Panc1 (cell line): ENCODE results near the gene L3MBTL2. TPM values are rescaled to one million over a fixed set of nuclear protein-coding genes. Genes with fewer than 3 reads are reported as not detected.
"Not testable (repeated sequence)": the region's sequence is repeated elsewhere in the genome, so short reads cannot be mapped to it uniquely, and the experiment has no call there.

Source experiments
- ATAC-seq: fragments of 200-7000 bp; cut with Tn5 transposase; 2 replicates; pipeline ENCODE4 v1.9.1; 2020; ENCODE audit warnings: mild to moderate bottlenecking, moderate library complexity
- BruUV-seq: library from RNA; stranded (reverse); fragments of 400-500 nt; replicated peaks from 2 replicates; lab custom pipeline; 2021; lab: Mats Ljungman, UMichigan
- CTCF ChIA-PET: fragments of 300-600 bp; sonication (Branson Sonifier 250); formaldehyde crosslinking; loops from one replicate; lab custom pipeline; 2022; ENCODE audit warnings: antibody characterized with exemption; lab: Charles Lee
- POLR2A ChIA-PET: fragments of 300-600 bp; sonication (Branson Sonifier 250); formaldehyde crosslinking; loops from one replicate; lab custom pipeline; 2022; ENCODE audit warnings: antibody characterized with exemption; lab: Charles Lee
- DNase-seq: peaks from one replicate; pipeline ENCODE4 v3.0.0-alpha.2; 2010; ENCODE audit warnings: low read depth, low spot score
- H3K27ac ChIP-seq: 2 replicates; pipeline ENCODE4 v1.5.1; 2011; ENCODE audit warnings: mild to moderate bottlenecking, low read length, inconsistent platforms
- H3K27me3 ChIP-seq: fragments of 200-500 bp; sonication (Bioruptor generic); 2 replicates; pipeline ENCODE4 v1.6.0; 2014; ENCODE audit warnings: low read length, inconsistent platforms; ENCODE audit not compliant: control insufficient read depth, insufficient read depth
- H3K36me3 ChIP-seq: fragments of 200-500 bp; sonication (Bioruptor generic); 2 replicates; pipeline ENCODE4 v1.5.1; 2014; ENCODE audit warnings: inconsistent platforms, mild to moderate bottlenecking, low read length, moderate library complexity; ENCODE audit not compliant: control insufficient read depth, insufficient read depth
- H3K4me1 ChIP-seq: 2 replicates; pipeline ENCODE4 v1.5.1; 2011; ENCODE audit warnings: inconsistent platforms, mild to moderate bottlenecking, low read length, moderate library complexity; ENCODE audit not compliant: control insufficient read depth, insufficient read depth
- H3K4me3 ChIP-seq, 2 experiments: 2 replicates each; pipeline ENCODE4 v1.5.1; 2011 to 2012; ENCODE audit warnings: low read depth in 2 of 2, low read length in 2 of 2, mild to moderate bottlenecking in 2 of 2, inconsistent platforms in 1 of 2, moderate library complexity in 1 of 2
- H3K9me3 ChIP-seq: fragments of 200-500 bp; sonication (Bioruptor generic); 2 replicates; pipeline ENCODE4 v1.5.1; 2014; ENCODE audit warnings: low read depth, mild to moderate bottlenecking, inconsistent platforms, low read length, moderate library complexity; ENCODE audit not compliant: control insufficient read depth, insufficient read depth
- POLR2AphosphoS5 ChIP-seq: IDR thresholded peaks from 2 replicates; pipeline ENCODE4 v1.6.1; 2012; ENCODE audit warnings: mild to moderate bottlenecking, low read depth, low read length, moderate library complexity
- SIN3A ChIP-seq: IDR thresholded peaks from 2 replicates; pipeline ENCODE4 v1.6.1; 2012; ENCODE audit warnings: low read depth, mild to moderate bottlenecking, low read length, moderate library complexity, borderline replicate concordance; ENCODE audit not compliant: insufficient read depth
- TCF7L2 ChIP-seq: IDR thresholded peaks from 2 replicates; pipeline ENCODE4 v1.6.1; 2011; ENCODE audit warnings: mild to moderate bottlenecking, low read depth, low read length, inconsistent platforms
- in situ Hi-C: cut with HindIII; loops from 2 replicates; pipeline ENCODE4 v1.10.0; 2016; ENCODE audit warnings: low sequenced_read_pairs, low pct_unique_long_range_greater_than_20kb
- intact Hi-C: fragments of 100-400 bp; cut with micrococcal nuclease; formaldehyde crosslinking; loops from one replicate; pipeline ENCODE4 v1.10.0; 2022; ENCODE audit not compliant: unreplicated experiment
- total RNA-seq: library from RNA; stranded (reverse); gene quantifications from one replicate; pipeline ENCODE4 v1.2.1, GENCODE V29; 2021; ENCODE audit not compliant: unreplicated experiment
- TF ChIP-seq, protein P1 (sequence below): fragments of 450-650 bp; IDR thresholded peaks from 2 replicates; pipeline ENCODE4 v1.5.1; 2017; ENCODE audit warnings: mild to moderate bottlenecking
- TF ChIP-seq, protein P2 (sequence below), 2 experiments: IDR thresholded peaks; 2 replicates each; pipeline ENCODE4 v1.6.1; 2011 to 2012; ENCODE audit warnings: low read depth in 2 of 2, control low read depth in 1 of 2, low read length in 1 of 2, mild to moderate bottlenecking in 1 of 2, moderate library complexity in 1 of 2; ENCODE audit not compliant: insufficient read depth in 1 of 2

L3MBTL2 gene
- total RNA-seq, 1 experiment from 2014 or later = 26.6 TPM

DNA sequence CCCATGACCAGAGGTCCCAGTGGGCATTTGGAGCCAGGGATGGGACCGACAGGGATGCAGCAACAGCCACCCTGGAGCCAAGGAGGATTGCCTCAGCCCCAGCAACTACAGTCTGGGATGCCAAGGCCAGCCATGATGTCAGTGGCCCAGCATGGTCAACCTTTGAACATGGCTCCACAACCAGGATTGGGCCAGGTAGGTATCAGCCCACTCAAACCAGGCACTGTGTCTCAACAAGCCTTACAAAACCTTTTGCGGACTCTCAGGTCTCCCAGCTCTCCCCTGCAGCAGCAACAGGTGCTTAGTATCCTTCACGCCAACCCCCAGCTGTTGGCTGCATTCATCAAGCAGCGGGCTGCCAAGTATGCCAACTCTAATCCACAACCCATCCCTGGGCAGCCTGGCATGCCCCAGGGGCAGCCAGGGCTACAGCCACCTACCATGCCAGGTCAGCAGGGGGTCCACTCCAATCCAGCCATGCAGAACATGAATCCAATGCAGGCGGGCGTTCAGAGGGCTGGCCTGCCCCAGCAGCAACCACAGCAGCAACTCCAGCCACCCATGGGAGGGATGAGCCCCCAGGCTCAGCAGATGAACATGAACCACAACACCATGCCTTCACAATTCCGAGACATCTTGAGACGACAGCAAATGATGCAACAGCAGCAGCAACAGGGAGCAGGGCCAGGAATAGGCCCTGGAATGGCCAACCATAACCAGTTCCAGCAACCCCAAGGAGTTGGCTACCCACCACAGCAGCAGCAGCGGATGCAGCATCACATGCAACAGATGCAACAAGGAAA lies 27.3 kb upstream of the L3MBTL2 start:
- no TSS peak for BruUV-seq
- no peak overlapping the region for H3K27ac ChIP-seq
- no peak for DNase-seq
- no peak for ATAC-seq
- no peaks in the 10 kb centered on the region for H3K27me3 ChIP-seq
- H3K9me3 ChIP-seq = no peaks in the 10 kb centered on the region
- ChIA-PET POLR2A (no interaction called here), CTCF (no interaction called here)
- in situ Hi-C loops (no loop called here), intact Hi-C loops (no loop called here)
- TF ChIP-seq TCF7L2 (no peak), POLR2AphosphoS5 (no peak), SIN3A (no peak)
- TF ChIP-seq, protein P1, sequence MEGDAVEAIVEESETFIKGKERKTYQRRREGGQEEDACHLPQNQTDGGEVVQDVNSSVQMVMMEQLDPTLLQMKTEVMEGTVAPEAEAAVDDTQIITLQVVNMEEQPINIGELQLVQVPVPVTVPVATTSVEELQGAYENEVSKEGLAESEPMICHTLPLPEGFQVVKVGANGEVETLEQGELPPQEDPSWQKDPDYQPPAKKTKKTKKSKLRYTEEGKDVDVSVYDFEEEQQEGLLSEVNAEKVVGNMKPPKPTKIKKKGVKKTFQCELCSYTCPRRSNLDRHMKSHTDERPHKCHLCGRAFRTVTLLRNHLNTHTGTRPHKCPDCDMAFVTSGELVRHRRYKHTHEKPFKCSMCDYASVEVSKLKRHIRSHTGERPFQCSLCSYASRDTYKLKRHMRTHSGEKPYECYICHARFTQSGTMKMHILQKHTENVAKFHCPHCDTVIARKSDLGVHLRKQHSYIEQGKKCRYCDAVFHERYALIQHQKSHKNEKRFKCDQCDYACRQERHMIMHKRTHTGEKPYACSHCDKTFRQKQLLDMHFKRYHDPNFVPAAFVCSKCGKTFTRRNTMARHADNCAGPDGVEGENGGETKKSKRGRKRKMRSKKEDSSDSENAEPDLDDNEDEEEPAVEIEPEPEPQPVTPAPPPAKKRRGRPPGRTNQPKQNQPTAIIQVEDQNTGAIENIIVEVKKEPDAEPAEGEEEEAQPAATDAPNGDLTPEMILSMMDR = no peak
- TF ChIP-seq, protein P2, sequence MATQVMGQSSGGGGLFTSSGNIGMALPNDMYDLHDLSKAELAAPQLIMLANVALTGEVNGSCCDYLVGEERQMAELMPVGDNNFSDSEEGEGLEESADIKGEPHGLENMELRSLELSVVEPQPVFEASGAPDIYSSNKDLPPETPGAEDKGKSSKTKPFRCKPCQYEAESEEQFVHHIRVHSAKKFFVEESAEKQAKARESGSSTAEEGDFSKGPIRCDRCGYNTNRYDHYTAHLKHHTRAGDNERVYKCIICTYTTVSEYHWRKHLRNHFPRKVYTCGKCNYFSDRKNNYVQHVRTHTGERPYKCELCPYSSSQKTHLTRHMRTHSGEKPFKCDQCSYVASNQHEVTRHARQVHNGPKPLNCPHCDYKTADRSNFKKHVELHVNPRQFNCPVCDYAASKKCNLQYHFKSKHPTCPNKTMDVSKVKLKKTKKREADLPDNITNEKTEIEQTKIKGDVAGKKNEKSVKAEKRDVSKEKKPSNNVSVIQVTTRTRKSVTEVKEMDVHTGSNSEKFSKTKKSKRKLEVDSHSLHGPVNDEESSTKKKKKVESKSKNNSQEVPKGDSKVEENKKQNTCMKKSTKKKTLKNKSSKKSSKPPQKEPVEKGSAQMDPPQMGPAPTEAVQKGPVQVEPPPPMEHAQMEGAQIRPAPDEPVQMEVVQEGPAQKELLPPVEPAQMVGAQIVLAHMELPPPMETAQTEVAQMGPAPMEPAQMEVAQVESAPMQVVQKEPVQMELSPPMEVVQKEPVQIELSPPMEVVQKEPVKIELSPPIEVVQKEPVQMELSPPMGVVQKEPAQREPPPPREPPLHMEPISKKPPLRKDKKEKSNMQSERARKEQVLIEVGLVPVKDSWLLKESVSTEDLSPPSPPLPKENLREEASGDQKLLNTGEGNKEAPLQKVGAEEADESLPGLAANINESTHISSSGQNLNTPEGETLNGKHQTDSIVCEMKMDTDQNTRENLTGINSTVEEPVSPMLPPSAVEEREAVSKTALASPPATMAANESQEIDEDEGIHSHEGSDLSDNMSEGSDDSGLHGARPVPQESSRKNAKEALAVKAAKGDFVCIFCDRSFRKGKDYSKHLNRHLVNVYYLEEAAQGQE (IDR thresholded peaks at IDR 0.05; ENCODE audit: insufficient read depth in 1 of 2, low read depth in 2 of 2, low read length in 1 of 2) = no peak
- no peak overlapping the region for H3K4me3 ChIP-seq
- peaks cover 15% of the 10 kb centered on the region for H3K36me3 ChIP-seq
- H3K4me1 ChIP-seq = no peaks in the 10 kb centered on the region

DNA sequence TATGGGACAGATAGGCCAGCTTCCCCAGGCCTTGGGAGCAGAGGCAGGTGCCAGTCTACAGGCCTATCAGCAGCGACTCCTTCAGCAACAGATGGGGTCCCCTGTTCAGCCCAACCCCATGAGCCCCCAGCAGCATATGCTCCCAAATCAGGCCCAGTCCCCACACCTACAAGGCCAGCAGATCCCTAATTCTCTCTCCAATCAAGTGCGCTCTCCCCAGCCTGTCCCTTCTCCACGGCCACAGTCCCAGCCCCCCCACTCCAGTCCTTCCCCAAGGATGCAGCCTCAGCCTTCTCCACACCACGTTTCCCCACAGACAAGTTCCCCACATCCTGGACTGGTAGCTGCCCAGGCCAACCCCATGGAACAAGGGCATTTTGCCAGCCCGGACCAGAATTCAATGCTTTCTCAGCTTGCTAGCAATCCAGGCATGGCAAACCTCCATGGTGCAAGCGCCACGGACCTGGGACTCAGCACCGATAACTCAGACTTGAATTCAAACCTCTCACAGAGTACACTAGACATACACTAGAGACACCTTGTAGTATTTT lies 26.6 kb upstream of the L3MBTL2 start:
- ChIA-PET POLR2A (no interaction called here), CTCF (no interaction called here)
- BruUV-seq = no TSS peak
- intact Hi-C loops = no loop called here
- Histone ChIP-seq H3K4me3 (no peak overlapping the region), H3K27ac (no peak overlapping the region), H3K27me3 (no peaks in the 10 kb centered on the region), H3K36me3 (peaks cover 8% of the 10 kb centered on the region), H3K9me3 (no peaks in the 10 kb centered on the region), H3K4me1 (no peaks in the 10 kb centered on the region)
- in situ Hi-C loops = no loop called here
- ATAC-seq = no peak
- no peak for DNase-seq
- TF ChIP-seq, protein P2 (IDR thresholded peaks at IDR 0.05; ENCODE audit: insufficient read depth in 1 of 2, low read depth in 2 of 2, low read length in 1 of 2) = no peak
- TF ChIP-seq SIN3A (no peak), POLR2AphosphoS5 (no peak), TCF7L2 (no peak)

DNA sequence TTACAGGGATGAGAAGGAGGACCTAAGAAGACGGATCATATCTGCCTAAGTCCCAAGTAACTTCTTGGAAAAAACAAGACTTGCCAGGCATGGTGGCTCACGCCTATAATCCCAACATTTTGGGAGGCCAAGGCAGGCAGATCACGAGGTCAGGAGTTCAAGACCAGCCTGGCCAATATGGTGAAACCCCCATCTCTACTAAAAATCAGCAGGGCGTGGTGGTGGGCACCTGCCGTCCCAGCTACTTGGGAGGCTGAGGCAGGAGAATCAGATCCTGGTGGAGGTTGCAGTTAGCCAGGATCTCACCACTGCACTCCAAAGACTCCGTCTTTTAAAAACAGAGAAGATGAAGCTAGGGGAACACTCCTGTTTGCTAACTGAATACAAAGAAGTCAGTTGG lies 24.8 kb upstream of the L3MBTL2 start:
- H3K4me3 ChIP-seq, DNase-seq, intact Hi-C loops, in situ Hi-C loops, H3K27ac ChIP-seq, H3K9me3 ChIP-seq, CTCF ChIA-PET, H3K4me1 ChIP-seq, POLR2A ChIA-PET, H3K36me3 ChIP-seq, H3K27me3 ChIP-seq, BruUV-seq, ATAC-seq: not testable (repeated sequence)
